GM10248 (cell line): ENCODE data around the gene LRTM1.

ENCODE experiments used
- CTCF ChIA-PET: fragments of 300-600 bp; sonication (Branson Sonifier 250); formaldehyde crosslinking; extraction: SDS; loops from one replicate; lab custom pipeline; 2021; ENCODE audit warnings: antibody characterized with exemption; lab: Yijun Ruan, JAX
- POLR2A ChIA-PET: fragments of 350-650 bp; sonication (Branson Sonifier 250); formaldehyde crosslinking; extraction: SDS; loops from one replicate; lab custom pipeline; 2020; ENCODE audit warnings: antibody characterized with exemption; lab: Yijun Ruan, JAX
- DNase-seq: peaks from one replicate; pipeline ENCODE4 v3.0.0; 2012; ENCODE audit errors: extremely low spot score
- CTCF ChIP-seq: IDR thresholded peaks from 2 replicates; pipeline ENCODE4 v1.5.1; 2012; ENCODE audit warnings: mild to moderate bottlenecking, low read depth; ENCODE audit errors: extremely low read depth, missing control alignments, control extremely low read depth

The LRTM1 gene

DNA sequence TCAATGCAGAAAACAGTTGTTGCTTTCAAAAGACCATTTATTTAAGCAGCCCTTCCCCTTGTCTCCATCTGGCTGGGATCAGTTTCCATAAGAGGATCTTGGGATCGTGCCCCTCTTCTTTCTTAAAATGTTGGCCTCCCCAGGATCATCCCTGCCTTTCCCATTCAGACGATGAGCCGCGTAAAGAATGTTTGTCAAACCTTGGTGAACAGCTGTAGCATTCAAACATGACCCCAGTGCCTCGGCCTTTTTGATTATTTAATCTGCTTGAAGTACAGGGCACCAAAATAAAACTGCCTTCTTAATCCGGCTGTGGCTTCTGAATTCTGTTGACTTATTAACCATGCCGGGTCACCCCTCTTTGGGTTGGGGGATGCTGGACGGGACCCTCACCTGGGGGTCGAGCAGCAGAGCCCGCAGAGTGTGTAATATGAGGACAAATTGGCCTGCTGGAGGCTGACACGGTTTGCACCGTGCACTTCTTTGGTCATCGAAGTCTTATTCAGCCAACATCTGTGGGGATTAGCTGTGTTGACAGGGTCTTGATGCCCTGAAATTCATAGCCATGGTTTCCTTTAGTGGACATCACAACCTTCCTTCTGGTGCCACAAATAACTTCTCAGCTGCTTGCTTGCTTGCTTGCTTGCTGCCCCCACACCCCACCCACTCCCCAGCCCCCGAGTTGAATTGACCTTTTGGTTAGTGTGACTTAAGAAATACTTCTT, at the start of gene LRTM1:
Gene LRTM1 (minus strand): TSS at position 14 of the 725 bp plus-strand sequence. CDS start 148 bp downstream, outside the sequence.
- no peak for DNase-seq
- ChIA-PET POLR2A (no interaction called here), CTCF (no interaction called here)
- TF ChIP-seq CTCF, result no peak

- TF ChIP-seq CTCF, result no peak
- ChIA-PET CTCF (no interaction called here), POLR2A (no interaction called here)
- no peak for DNase-seq
These were observed 49.6 kb upstream of the LRTM1 start for GRCh38 chr3:54977439-54977838.

DNA sequence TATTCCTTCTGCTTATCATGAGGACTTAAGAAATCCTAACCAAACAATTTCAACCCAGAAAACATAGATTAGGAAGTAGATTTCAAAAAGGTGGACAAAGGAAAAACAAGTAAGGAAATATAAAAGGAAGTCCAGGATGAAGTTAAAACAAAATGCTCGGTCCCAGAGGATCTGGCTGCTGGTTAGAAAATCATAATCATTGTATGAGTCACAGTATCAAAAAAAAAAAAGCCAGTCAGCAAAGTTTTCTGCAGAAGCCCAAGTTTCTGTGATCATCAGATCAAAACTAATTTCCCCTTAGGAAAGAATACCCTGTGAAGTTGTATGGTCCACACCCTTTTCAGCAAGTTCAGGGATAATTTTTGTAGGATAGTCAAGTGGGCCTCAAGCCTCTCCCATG, 43.0 kb upstream of the LRTM1 start:
- DNase-seq, result no peak
- CTCF ChIA-PET, result no interaction called here
- TF ChIP-seq CTCF, result no peak
- POLR2A ChIA-PET, result no interaction called here

- no peak for DNase-seq
- ChIA-PET CTCF (no interaction called here), POLR2A (no interaction called here)
- TF ChIP-seq CTCF, result no peak
These were observed 41.8 kb upstream of the LRTM1 start for GRCh38 chr3:54969652-54970051.

- ChIA-PET POLR2A (no interaction called here), CTCF (no interaction called here)
- DNase-seq, result no peak
- TF ChIP-seq CTCF, result no peak
These were observed 40.8 kb upstream of the LRTM1 start for GRCh38 chr3:54968546-54969172.

DNA sequence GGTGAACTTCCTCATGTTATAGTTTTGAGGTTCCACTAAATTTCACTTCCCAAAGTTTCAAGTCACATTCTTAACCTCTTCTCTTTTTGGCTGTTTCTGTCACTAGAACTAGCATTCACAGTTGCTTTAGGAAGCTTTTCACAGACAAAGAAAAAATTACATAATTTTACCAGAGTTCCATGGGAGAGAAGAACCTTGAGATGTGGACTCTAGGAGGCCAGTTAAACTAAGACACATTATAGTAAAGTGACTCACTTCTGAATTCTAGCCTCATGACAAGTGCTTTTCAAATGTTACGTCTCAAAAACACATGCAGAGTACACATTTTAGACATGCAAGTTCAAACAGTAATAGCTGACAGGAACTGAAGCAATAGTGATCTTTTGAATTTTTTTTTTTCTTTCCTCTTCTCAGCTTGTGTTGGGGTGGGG, 39.9 kb upstream of the LRTM1 start:
- POLR2A ChIA-PET, result no interaction called here
- CTCF ChIA-PET, result no interaction called here
- TF ChIP-seq CTCF, result no peak
- no peak for DNase-seq
